GM23338 (cell line): ENCODE results near the gene MYOF. TPM values are rescaled to one million over a fixed set of nuclear protein-coding genes. Genes with fewer than 3 reads are reported as not detected.

Experiments used
- ATAC-seq: fragments of 200-7000 bp; cut with Tn5 transposase; 3 replicates; pipeline ENCODE4 v1.9.1; 2020
- DNase-seq: peaks from one replicate; pipeline ENCODE4 v3.0.0-alpha.2; 2015; ENCODE audit warnings: low spot score
- H2AFZ ChIP-seq: fragments of 200-600 bp; sonication (generic); 2 replicates; pipeline ENCODE4 v1.8.0; 2016; ENCODE audit warnings: antibody characterized with exemption, mild to moderate bottlenecking, moderate library complexity
- H3F3A ChIP-seq: fragments of 200-600 bp; sonication (generic); replicated peaks from 2 replicates; pipeline ENCODE4 v1.8.0; 2017; ENCODE audit warnings: antibody characterized with exemption, mixed run types, low read depth
- H3K27ac ChIP-seq: fragments of 200-600 bp; sonication (generic); 2 replicates; pipeline ENCODE4 v1.6.1; 2016; ENCODE audit warnings: low read depth
- H3K27me3 ChIP-seq: fragments of 200-600 bp; sonication (generic); 2 replicates; pipeline ENCODE4 v1.8.0; 2016; ENCODE audit warnings: mild to moderate bottlenecking, mixed run types, moderate library complexity; ENCODE audit not compliant: insufficient read depth
- H3K36me3 ChIP-seq: fragments of 200-600 bp; sonication (generic); 2 replicates; pipeline ENCODE4 v1.8.0; 2016; ENCODE audit warnings: mild to moderate bottlenecking; ENCODE audit not compliant: insufficient read depth
- H3K4me1 ChIP-seq: fragments of 200-600 bp; sonication (generic); 2 replicates; pipeline ENCODE4 v1.8.0; 2016; ENCODE audit warnings: mild to moderate bottlenecking, moderate library complexity; ENCODE audit not compliant: insufficient read depth
- H3K4me2 ChIP-seq: fragments of 200-600 bp; sonication (generic); 2 replicates; pipeline ENCODE4 v1.7.1; 2017; ENCODE audit warnings: mixed run types
- H3K4me3 ChIP-seq: fragments of 200-600 bp; sonication (generic); 2 replicates; pipeline ENCODE4 v1.6.1; 2016; ENCODE audit warnings: mixed run types
- H3K79me2 ChIP-seq: fragments of 200-600 bp; sonication (generic); replicated peaks from 2 replicates; pipeline ENCODE4 v1.8.0; 2017; ENCODE audit warnings: mild to moderate bottlenecking; ENCODE audit not compliant: insufficient read depth
- H3K9me2 ChIP-seq: fragments of 200-600 bp; sonication (generic); 2 replicates; pipeline ENCODE4 v1.8.0; 2017; ENCODE audit not compliant: insufficient read depth
- H4K20me1 ChIP-seq: fragments of 200-600 bp; sonication (generic); replicated peaks from 2 replicates; pipeline ENCODE4 v1.8.0; 2017; ENCODE audit warnings: mild to moderate bottlenecking; ENCODE audit not compliant: insufficient read depth
- H3K27ac Mint-ChIP-seq: 2 replicates; pipeline ENCODE4 v1.8.0; 2020; ENCODE audit warnings: inconsistent platforms, mild to moderate bottlenecking, moderate library complexity, mixed read lengths
- H3K27me3 Mint-ChIP-seq: 3 replicates; pipeline ENCODE4 v1.8.0; 2022; ENCODE audit warnings: low read depth, mild to moderate bottlenecking, moderate library complexity, mixed read lengths, inconsistent platforms; ENCODE audit not compliant: insufficient read depth, poor library complexity
- H3K36me3 Mint-ChIP-seq: 3 replicates; pipeline ENCODE4 v1.8.0; 2021; ENCODE audit warnings: low read depth, mild to moderate bottlenecking, inconsistent platforms, moderate library complexity, mixed read lengths
- H3K4me1 Mint-ChIP-seq: 3 replicates; pipeline ENCODE4 v1.8.0; 2020; ENCODE audit warnings: mild to moderate bottlenecking, inconsistent platforms, mixed read lengths
- H3K4me3 Mint-ChIP-seq: 3 replicates; pipeline ENCODE4 v1.8.0; 2021; ENCODE audit warnings: moderate library complexity, mild to moderate bottlenecking, inconsistent platforms, mixed read lengths
- H3K9me3 Mint-ChIP-seq: 3 replicates; pipeline ENCODE4 v1.8.0; 2020; ENCODE audit warnings: moderate library complexity, mild to moderate bottlenecking, inconsistent platforms, mixed read lengths
- CREB1 ChIP-seq: fragments of 250-450 bp; sonication (Bioruptor Pico); IDR thresholded peaks from 2 replicates; pipeline ENCODE4 v1.5.0; 2020; ENCODE audit warnings: low read depth, mild to moderate bottlenecking, moderate library complexity
- EZH2 ChIP-seq: fragments of 200-600 bp; sonication (generic); IDR thresholded peaks from one replicate; pipeline ENCODE4 v1.8.0; 2017; ENCODE audit warnings: antibody characterized with exemption, mild to moderate bottlenecking, low read depth; ENCODE audit not compliant: unreplicated experiment
- EZH2phosphoT487 ChIP-seq: fragments of 200-600 bp; sonication (generic); IDR thresholded peaks from one replicate; pipeline ENCODE4 v1.8.1; 2018; ENCODE audit warnings: antibody characterized with exemption; ENCODE audit not compliant: unreplicated experiment
- JUNB ChIP-seq: IDR thresholded peaks from one replicate; pipeline ENCODE4 v1.6.1; 2016; ENCODE audit warnings: antibody characterized with exemption; ENCODE audit not compliant: unreplicated experiment
- NANOG ChIP-seq: IDR thresholded peaks from 2 replicates; pipeline ENCODE4 v1.6.1; 2016; ENCODE audit warnings: antibody characterized with exemption, borderline replicate concordance
- POLR2AphosphoS5 ChIP-seq: IDR thresholded peaks from 2 replicates; pipeline ENCODE4 v1.6.1; 2016; ENCODE audit warnings: antibody characterized with exemption, low read depth
- REST ChIP-seq: IDR thresholded peaks from one replicate; pipeline ENCODE4 v1.6.1; 2018; ENCODE audit warnings: antibody characterized with exemption; ENCODE audit not compliant: unreplicated experiment
- STAT1 ChIP-seq: IDR thresholded peaks from one replicate; pipeline ENCODE4 v1.6.1; 2016; ENCODE audit warnings: antibody characterized with exemption; ENCODE audit not compliant: unreplicated experiment
- ZNF114 ChIP-seq: fragments of 250-450 bp; sonication (Bioruptor Pico); IDR thresholded peaks from 2 replicates; pipeline ENCODE4 v1.5.0; 2020; ENCODE audit warnings: mild to moderate bottlenecking, moderate library complexity
- ZNF331 ChIP-seq: fragments of 250-450 bp; sonication (Bioruptor Pico); IDR thresholded peaks from 2 replicates; pipeline ENCODE4 v1.5.0; 2020; ENCODE audit warnings: low read depth, mild to moderate bottlenecking, moderate library complexity
- ZNF462 ChIP-seq: fragments of 250-450 bp; sonication (Bioruptor Pico); IDR thresholded peaks from 2 replicates; pipeline ENCODE4 v1.5.0; 2020; ENCODE audit warnings: mild to moderate bottlenecking, moderate library complexity
- polyA plus RNA-seq: library from polyadenylated mRNA; unstranded; fragments of >200 nt; fragmentation: Nextera tagmentation; extraction: Ambion mirVana; gene quantifications from 2 replicates; pipeline ENCODE4 v1.2.1, GENCODE V29; 2016
- total RNA-seq: library from RNA; depleted of rRNA; stranded (reverse); fragments of >200 nt; shearing (Covaris generic); gene quantifications from 2 replicates; pipeline ENCODE4 v1.2.3, GENCODE V29; 2014
- TF ChIP-seq, protein P1 (sequence below), 2 experiments: fragments of 200-600 bp in 1 of 2; sonication (generic) in 1 of 2; conservative IDR thresholded peaks; 2 replicates each; pipeline versions ENCODE4 v1.5.1 to v1.6.1; 2016 to 2017; ENCODE audit warnings: antibody characterized with exemption in 2 of 2, low read depth in 2 of 2, mild to moderate bottlenecking in 2 of 2, moderate library complexity in 1 of 2
- TF ChIP-seq, protein P2 (sequence below): IDR thresholded peaks from 2 replicates; pipeline ENCODE4 v1.6.1; 2016; ENCODE audit warnings: antibody characterized with exemption

The MYOF gene
- total and polyA plus RNA-seq, 2 experiments from 2014 or later, result 0.82 to 1.4 TPM

- Histone ChIP-seq H3F3A (no peaks in the 10 kb centered on the region), H3K4me1 (peaks cover 16% of the 10 kb centered on the region; the same call in 1 of the 2 replicates), H4K20me1 (no peaks in the 10 kb centered on the region), H2AFZ (peak overlapping the region; percentile 99), H3K4me3 (peak overlapping the region; percentile 93), H3K9me2 (no peaks in the 10 kb centered on the region), H3K27me3 (peaks cover 16% of the 10 kb centered on the region), H3K36me3 (no peaks in the 10 kb centered on the region), H3K4me2 (peak overlapping the region; percentile 86), H3K27ac (no peak overlapping the region), H3K79me2 (peaks cover 29% of the 10 kb centered on the region)
- no peak for TF ChIP-seq REST
- TF ChIP-seq EZH2, result no peak
- no peak for TF ChIP-seq ZNF462 (CRISPR knock-in tag)
- no peak for TF ChIP-seq ZNF331
- TF ChIP-seq, protein P1, sequence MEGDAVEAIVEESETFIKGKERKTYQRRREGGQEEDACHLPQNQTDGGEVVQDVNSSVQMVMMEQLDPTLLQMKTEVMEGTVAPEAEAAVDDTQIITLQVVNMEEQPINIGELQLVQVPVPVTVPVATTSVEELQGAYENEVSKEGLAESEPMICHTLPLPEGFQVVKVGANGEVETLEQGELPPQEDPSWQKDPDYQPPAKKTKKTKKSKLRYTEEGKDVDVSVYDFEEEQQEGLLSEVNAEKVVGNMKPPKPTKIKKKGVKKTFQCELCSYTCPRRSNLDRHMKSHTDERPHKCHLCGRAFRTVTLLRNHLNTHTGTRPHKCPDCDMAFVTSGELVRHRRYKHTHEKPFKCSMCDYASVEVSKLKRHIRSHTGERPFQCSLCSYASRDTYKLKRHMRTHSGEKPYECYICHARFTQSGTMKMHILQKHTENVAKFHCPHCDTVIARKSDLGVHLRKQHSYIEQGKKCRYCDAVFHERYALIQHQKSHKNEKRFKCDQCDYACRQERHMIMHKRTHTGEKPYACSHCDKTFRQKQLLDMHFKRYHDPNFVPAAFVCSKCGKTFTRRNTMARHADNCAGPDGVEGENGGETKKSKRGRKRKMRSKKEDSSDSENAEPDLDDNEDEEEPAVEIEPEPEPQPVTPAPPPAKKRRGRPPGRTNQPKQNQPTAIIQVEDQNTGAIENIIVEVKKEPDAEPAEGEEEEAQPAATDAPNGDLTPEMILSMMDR (conservative IDR thresholded peaks at IDR 0.05; ENCODE audit: low read depth in 2 of 2), result no peak
- TF ChIP-seq, protein P2, sequence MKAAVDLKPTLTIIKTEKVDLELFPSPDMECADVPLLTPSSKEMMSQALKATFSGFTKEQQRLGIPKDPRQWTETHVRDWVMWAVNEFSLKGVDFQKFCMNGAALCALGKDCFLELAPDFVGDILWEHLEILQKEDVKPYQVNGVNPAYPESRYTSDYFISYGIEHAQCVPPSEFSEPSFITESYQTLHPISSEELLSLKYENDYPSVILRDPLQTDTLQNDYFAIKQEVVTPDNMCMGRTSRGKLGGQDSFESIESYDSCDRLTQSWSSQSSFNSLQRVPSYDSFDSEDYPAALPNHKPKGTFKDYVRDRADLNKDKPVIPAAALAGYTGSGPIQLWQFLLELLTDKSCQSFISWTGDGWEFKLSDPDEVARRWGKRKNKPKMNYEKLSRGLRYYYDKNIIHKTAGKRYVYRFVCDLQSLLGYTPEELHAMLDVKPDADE, result no peak
- no peak for TF ChIP-seq CREB1 (CRISPR knock-in tag)
- TF ChIP-seq POLR2AphosphoS5, result no peak
- no peak for TF ChIP-seq EZH2phosphoT487
- TF ChIP-seq NANOG, result no peak
- TF ChIP-seq JUNB, result no peak
- TF ChIP-seq STAT1, result no peak
- TF ChIP-seq ZNF114 (CRISPR knock-in tag), result no peak
- no peaks in the 10 kb centered on the region for H3K9me3 Mint-ChIP-seq
- peak; percentile 17 for DNase-seq
- peak overlapping the region; percentile 93 for H3K4me3 Mint-ChIP-seq
- H3K27ac Mint-ChIP-seq, result no peak overlapping the region
- peaks cover 2% of the 10 kb centered on the region for H3K27me3 Mint-ChIP-seq
- peaks cover 13% of the 10 kb centered on the region for H3K4me1 Mint-ChIP-seq
- peaks cover 8% of the 10 kb centered on the region; the same call in 1 of the 3 replicates for H3K36me3 Mint-ChIP-seq
- ATAC-seq, result peak; percentile 56
These were observed 13.7 kb upstream of the MYOF start for GRCh38 chr10:93495654-93496321.
